ENCODE measurements around the gene SP3.

DNA sequence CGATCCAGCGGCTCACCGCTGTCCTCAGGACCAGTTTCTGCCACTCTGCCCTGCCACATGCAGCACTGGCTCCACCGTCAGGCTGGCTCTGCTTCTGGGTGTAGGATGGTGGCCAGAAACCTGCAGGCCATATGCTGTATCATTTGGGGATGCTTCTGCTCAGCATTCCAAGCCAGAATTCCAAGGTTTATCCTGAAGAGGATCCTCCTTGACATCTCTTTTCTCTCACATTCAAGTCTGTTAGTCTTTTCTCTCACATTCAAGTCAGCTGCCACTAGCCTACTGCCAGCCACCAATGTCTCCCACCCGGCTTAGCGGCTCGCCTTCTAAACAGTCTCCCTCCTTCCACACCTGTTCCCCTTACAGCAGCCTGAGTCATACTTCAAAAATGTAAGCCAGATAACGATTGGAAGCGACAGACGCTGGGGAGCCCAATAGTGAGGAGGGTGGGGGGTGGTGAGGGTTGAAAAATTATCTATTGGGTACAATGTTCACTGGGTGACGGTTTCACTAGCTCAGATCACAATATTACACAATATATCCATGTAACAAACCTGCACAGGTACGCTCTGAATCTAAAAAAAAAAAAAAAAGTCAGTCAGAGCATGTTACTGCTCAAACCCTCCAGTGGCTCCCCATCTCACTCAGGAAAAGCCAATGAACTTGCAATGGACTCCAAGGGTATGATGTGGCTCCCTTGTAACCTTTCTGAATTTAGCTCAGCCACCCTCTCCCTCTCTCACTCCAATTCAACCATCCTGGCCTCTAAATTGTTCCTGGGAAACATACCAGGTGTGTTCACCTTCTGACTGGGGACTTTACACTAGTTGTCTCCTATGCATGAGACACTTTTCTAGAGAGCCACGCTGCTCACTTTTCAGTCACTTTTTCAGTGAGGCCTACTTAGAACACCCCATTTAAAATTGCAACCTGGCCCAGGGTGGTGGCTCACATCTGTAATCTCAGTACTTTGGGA, 38.8 kb upstream of the SP3 start:
- TF ChIP-seq, protein P1, sequence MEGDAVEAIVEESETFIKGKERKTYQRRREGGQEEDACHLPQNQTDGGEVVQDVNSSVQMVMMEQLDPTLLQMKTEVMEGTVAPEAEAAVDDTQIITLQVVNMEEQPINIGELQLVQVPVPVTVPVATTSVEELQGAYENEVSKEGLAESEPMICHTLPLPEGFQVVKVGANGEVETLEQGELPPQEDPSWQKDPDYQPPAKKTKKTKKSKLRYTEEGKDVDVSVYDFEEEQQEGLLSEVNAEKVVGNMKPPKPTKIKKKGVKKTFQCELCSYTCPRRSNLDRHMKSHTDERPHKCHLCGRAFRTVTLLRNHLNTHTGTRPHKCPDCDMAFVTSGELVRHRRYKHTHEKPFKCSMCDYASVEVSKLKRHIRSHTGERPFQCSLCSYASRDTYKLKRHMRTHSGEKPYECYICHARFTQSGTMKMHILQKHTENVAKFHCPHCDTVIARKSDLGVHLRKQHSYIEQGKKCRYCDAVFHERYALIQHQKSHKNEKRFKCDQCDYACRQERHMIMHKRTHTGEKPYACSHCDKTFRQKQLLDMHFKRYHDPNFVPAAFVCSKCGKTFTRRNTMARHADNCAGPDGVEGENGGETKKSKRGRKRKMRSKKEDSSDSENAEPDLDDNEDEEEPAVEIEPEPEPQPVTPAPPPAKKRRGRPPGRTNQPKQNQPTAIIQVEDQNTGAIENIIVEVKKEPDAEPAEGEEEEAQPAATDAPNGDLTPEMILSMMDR (IDR thresholded peaks at IDR 0.05) = no peak
- TF ChIP-seq POLR2AphosphoS5 (IDR thresholded peaks at IDR 0.05) = no peak
